ENCODE data around the gene CHN2.

Gene CHN2

DNA sequence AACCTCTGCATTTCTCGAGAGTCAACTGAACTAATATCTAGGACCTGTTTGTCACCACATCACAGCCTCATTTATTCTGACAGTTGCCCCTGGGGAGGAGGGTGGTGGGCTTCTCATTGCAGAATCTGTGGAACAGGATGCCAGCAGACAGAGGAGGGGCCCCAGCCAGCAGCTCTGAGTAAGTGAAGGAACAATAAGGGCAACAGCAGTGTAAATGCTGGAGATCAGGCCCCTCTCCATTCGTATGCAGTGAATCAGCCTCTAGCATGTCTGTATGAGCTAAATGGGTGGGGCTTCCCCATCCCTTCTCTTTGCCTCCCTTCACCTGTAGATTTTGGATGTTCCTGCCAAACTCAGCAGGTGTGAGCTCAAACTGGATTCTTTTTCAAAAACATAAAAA is 40.5 kb upstream of the CHN2 start:
- Histone ChIP-seq H3K9ac (no peak overlapping the region), H3K4me1 (ENCODE audit: low read depth, poor library complexity, severe bottlenecking) (no peaks in the 10 kb centered on the region), H3K27me3 (ENCODE audit: insufficient read depth, low read depth) (no peaks in the 10 kb centered on the region), H3K4me2 (no peak overlapping the region), H4K20me1 (ENCODE audit: insufficient read depth) (no peaks in the 10 kb centered on the region), H3K4me3 (IDR thresholded peaks at IDR 0.05; ENCODE audit: insufficient read depth, low read depth, low read length) (no peak overlapping the region), H3K27ac (no peak overlapping the region), H3K79me2 (ENCODE audit: insufficient read depth, low read depth) (no peaks in the 10 kb centered on the region), H3K36me3 (ENCODE audit: insufficient read depth) (no peaks in the 10 kb centered on the region), H2AFZ (ENCODE audit: low read depth) (no peak overlapping the region)
- TF ChIP-seq, protein P1, sequence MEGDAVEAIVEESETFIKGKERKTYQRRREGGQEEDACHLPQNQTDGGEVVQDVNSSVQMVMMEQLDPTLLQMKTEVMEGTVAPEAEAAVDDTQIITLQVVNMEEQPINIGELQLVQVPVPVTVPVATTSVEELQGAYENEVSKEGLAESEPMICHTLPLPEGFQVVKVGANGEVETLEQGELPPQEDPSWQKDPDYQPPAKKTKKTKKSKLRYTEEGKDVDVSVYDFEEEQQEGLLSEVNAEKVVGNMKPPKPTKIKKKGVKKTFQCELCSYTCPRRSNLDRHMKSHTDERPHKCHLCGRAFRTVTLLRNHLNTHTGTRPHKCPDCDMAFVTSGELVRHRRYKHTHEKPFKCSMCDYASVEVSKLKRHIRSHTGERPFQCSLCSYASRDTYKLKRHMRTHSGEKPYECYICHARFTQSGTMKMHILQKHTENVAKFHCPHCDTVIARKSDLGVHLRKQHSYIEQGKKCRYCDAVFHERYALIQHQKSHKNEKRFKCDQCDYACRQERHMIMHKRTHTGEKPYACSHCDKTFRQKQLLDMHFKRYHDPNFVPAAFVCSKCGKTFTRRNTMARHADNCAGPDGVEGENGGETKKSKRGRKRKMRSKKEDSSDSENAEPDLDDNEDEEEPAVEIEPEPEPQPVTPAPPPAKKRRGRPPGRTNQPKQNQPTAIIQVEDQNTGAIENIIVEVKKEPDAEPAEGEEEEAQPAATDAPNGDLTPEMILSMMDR (conservative IDR thresholded peaks at IDR 0.05; ENCODE audit: low read depth, low read length): no peak

DNA sequence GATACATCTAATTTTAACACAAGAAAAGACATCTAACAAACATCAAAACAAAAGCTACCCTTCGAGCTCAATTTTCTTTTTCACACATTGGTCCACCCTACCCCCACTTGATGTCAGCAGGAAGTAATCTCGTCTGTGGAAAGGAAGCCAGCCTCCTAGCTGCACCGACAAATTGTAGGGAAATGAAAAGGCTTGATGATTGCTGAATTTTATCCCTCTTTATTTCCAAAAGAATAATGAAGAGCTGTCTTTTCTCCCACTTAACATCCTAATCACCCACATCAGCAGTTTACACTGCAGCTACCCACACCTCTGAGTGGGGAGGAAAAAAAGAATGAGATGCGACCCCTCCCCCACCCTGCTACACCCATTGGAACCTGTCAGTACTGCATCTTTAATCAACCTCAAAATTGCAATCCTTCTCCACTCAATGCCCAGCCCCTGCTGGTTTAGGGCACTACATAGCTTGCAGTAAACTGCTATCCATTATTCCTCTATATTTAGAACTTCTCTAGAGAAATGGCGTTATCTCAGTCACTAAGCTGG is 37.6 kb upstream of the CHN2 start:
- Histone ChIP-seq H3K4me3 (IDR thresholded peaks at IDR 0.05; ENCODE audit: insufficient read depth, low read depth, low read length) (no peak overlapping the region), H3K9ac (no peak overlapping the region), H4K20me1 (ENCODE audit: insufficient read depth) (no peaks in the 10 kb centered on the region), H3K27me3 (ENCODE audit: insufficient read depth, low read depth) (no peaks in the 10 kb centered on the region), H3K36me3 (ENCODE audit: insufficient read depth) (no peaks in the 10 kb centered on the region), H2AFZ (ENCODE audit: low read depth) (no peak overlapping the region), H3K27ac (no peak overlapping the region), H3K79me2 (ENCODE audit: insufficient read depth, low read depth) (no peaks in the 10 kb centered on the region), H3K4me2 (no peak overlapping the region), H3K4me1 (ENCODE audit: low read depth, poor library complexity, severe bottlenecking) (no peaks in the 10 kb centered on the region)
- TF ChIP-seq, protein P1 (conservative IDR thresholded peaks at IDR 0.05; ENCODE audit: low read depth, low read length): no peak

DNA sequence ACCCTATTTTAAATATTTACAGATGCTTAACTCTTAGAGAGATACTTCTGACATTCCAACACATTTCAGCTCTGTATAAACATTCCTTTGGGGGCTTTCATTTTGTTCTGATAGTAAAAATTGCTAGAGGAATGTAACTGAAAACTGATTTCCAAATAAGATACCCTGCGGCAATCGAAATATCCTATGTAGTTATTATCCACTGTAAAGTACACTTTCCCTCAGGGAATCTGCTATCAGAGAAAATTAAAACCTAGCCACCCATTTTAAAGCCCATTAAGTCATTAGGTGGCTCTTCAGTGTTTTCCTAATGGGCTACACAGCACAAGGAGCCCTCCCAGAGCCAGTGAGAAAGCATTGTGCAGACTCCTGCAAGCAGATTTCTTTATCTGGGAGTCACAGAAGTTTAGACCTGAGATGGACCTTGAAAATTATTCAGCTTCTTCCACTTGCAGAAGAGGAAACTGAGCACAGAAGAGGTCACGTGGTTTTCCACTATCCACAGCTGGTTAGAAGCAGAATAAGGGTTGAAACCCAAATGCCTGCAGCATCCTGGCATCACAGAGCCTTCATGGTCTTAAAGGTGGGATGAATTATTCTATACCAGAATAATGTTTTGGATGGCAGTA is 35.7 kb upstream of the CHN2 start:
- no peak overlapping the region for H2AFZ ChIP-seq (ENCODE audit: low read depth)
- no peak overlapping the region for H3K4me2 ChIP-seq
- no peak overlapping the region for H3K27ac ChIP-seq
- H3K79me2 ChIP-seq (ENCODE audit: insufficient read depth, low read depth): no peaks in the 10 kb centered on the region
- TF ChIP-seq, protein P1 (conservative IDR thresholded peaks at IDR 0.05; ENCODE audit: low read depth, low read length): no peak
- H3K36me3 ChIP-seq (ENCODE audit: insufficient read depth): no peaks in the 10 kb centered on the region
- no peaks in the 10 kb centered on the region for H4K20me1 ChIP-seq (ENCODE audit: insufficient read depth)
- H3K9ac ChIP-seq: no peak overlapping the region
- no peak overlapping the region for H3K4me3 ChIP-seq (IDR thresholded peaks at IDR 0.05; ENCODE audit: insufficient read depth, low read depth, low read length)
- no peaks in the 10 kb centered on the region for H3K4me1 ChIP-seq (ENCODE audit: low read depth, poor library complexity, severe bottlenecking)
- H3K27me3 ChIP-seq (ENCODE audit: insufficient read depth, low read depth): no peaks in the 10 kb centered on the region

DNA sequence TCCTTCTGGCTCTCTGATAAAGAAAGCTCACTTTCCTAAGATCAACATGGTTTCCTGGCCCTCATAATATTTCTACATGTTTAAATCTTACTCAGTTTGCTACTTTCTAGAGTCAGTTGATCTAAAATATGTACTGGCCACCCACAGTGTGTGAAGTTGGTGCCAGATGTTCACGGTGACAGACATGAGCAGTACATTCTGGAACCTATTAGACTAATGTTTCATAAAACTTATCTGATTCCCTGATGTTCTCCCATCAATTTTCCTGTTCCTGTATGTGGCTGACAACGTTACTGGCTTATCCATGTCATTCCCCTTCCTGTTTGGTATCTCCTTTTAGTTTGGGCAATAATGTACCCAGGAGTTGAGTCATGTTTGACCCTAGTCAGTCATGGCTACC is 34.5 kb upstream of the CHN2 start:
- H3K9ac ChIP-seq: no peak overlapping the region
- no peaks in the 10 kb centered on the region for H3K36me3 ChIP-seq (ENCODE audit: insufficient read depth)
- H3K4me1 ChIP-seq (ENCODE audit: low read depth, poor library complexity, severe bottlenecking): no peaks in the 10 kb centered on the region
- no peak overlapping the region for H3K4me2 ChIP-seq
- no peaks in the 10 kb centered on the region for H3K27me3 ChIP-seq (ENCODE audit: insufficient read depth, low read depth)
- no peaks in the 10 kb centered on the region for H3K79me2 ChIP-seq (ENCODE audit: insufficient read depth, low read depth)
- no peaks in the 10 kb centered on the region for H4K20me1 ChIP-seq (ENCODE audit: insufficient read depth)
- H3K4me3 ChIP-seq (IDR thresholded peaks at IDR 0.05; ENCODE audit: insufficient read depth, low read depth, low read length): no peak overlapping the region
- TF ChIP-seq, protein P1 (conservative IDR thresholded peaks at IDR 0.05; ENCODE audit: low read depth, low read length): no peak
- H2AFZ ChIP-seq (ENCODE audit: low read depth): no peak overlapping the region
- H3K27ac ChIP-seq: no peak overlapping the region

Measured in KMS-11 (cell line).